A549 (cell line): ENCODE data around the gene USP49. TPM values are rescaled to one million over a fixed set of nuclear protein-coding genes. Genes with fewer than 3 reads are reported as not detected.

Experiments
- ATAC-seq, 2 experiments: fragments of 200-7000 bp in 1 of 2; fragments of >200 bp in 1 of 2; cut with Nextera tagmentation in 1 of 2; cut with Tn5 transposase in 1 of 2; 3 replicates each; pipeline versions ENCODE4 v1.8.0 to v1.9.1; 2018 to 2020; ENCODE audit warnings: mild to moderate bottlenecking in 1 of 2, moderate library complexity in 1 of 2
- CTCF ChIA-PET: fragments of 300-600 bp; sonication (Branson Sonifier 250); formaldehyde crosslinking; extraction: SDS; loops from one replicate; lab custom pipeline; 2021; ENCODE audit warnings: antibody characterized with exemption, inconsistent platforms; lab: Yijun Ruan, JAX
- POLR2A ChIA-PET: fragments of 350-600 bp; formaldehyde crosslinking; extraction: SDS; loops from one replicate; lab custom pipeline; 2021; ENCODE audit warnings: antibody characterized with exemption, inconsistent platforms; lab: Yijun Ruan, JAX
- DNase-seq, 2 experiments: peaks; one replicate each; pipeline versions ENCODE4 v3.0.0 to v3.0.0-alpha.2; 2011 to 2016; ENCODE audit warnings: low read depth in 1 of 2, low spot score in 1 of 2
- FAIRE-seq: peaks from 2 replicates; lab custom pipeline; 2011; peaks lifted over from hg19 to GRCh38; lab: Jason Lieb, UNC
- H3K27ac ChIP-seq, 2 experiments: fragments of >200 bp; sonication (Bioruptor Twin); formaldehyde crosslinking; 3 replicates each; pipeline ENCODE4 v1.5.1; 2016 to 2017
- H3K4me1 ChIP-seq: fragments of >200 bp; sonication (Bioruptor Twin); formaldehyde crosslinking; 3 replicates; pipeline ENCODE4 v1.6.1; 2016
- H3K4me2 ChIP-seq: fragments of >200 bp; sonication (Bioruptor Twin); formaldehyde crosslinking; 3 replicates; pipeline ENCODE4 v1.6.1; 2016
- H3K4me3 ChIP-seq: fragments of >200 bp; sonication (Bioruptor Twin); formaldehyde crosslinking; 3 replicates; pipeline ENCODE4 v1.5.1; 2016
- H3K9me3 ChIP-seq: fragments of >200 bp; sonication (Bioruptor Twin); formaldehyde crosslinking; 3 replicates; pipeline ENCODE4 v1.6.1; 2016
- EHMT2 ChIP-seq: fragments of 200-600 bp; sonication (generic); IDR thresholded peaks from 2 replicates; pipeline ENCODE4 v1.6.1; 2016; ENCODE audit warnings: antibody characterized with exemption, low read depth, mild to moderate bottlenecking, moderate library complexity
- EP300 ChIP-seq, 2 experiments: fragments of >200 bp; sonication (Bioruptor Twin); formaldehyde crosslinking; IDR thresholded peaks; 2 replicates in 1 of 2; 3 replicates in 1 of 2; pipeline ENCODE4 v1.6.1; 2016 to 2017
- FOSB ChIP-seq: fragments of 250-450 bp; sonication (Bioruptor Pico); IDR thresholded peaks from 2 replicates; pipeline ENCODE4 v1.5.0; 2020; ENCODE audit warnings: mild to moderate bottlenecking, moderate library complexity
- FOXS1 ChIP-seq: fragments of 250-450 bp; sonication (Bioruptor Pico); IDR thresholded peaks from 2 replicates; pipeline ENCODE4 v1.5.0; 2020; ENCODE audit warnings: mild to moderate bottlenecking, moderate library complexity
- GATA3 ChIP-seq: IDR thresholded peaks from 2 replicates; pipeline ENCODE4 v1.6.1; 2012; ENCODE audit warnings: borderline replicate concordance
- HDAC2 ChIP-seq: fragments of 200-600 bp; sonication (generic); IDR thresholded peaks from 2 replicates; pipeline ENCODE4 v1.6.1; 2016
- HOXB5 ChIP-seq: fragments of 250-450 bp; sonication (Bioruptor Pico); IDR thresholded peaks from 2 replicates; pipeline ENCODE4 v1.5.0; 2020; ENCODE audit warnings: mild to moderate bottlenecking, moderate library complexity
- KDM5A ChIP-seq: fragments of 200-600 bp; sonication (generic); IDR thresholded peaks from 2 replicates; pipeline ENCODE4 v1.6.1; 2016; ENCODE audit warnings: antibody characterized with exemption, mild to moderate bottlenecking
- MYC ChIP-seq: IDR thresholded peaks from 2 replicates; pipeline ENCODE4 v1.6.1; 2012; ENCODE audit warnings: mild to moderate bottlenecking, inconsistent platforms, low read length, improper control_type of control experiment, borderline replicate concordance
- NPAS2 ChIP-seq: fragments of 250-450 bp; sonication (Bioruptor Pico); IDR thresholded peaks from 2 replicates; pipeline ENCODE4 v1.8.0; 2022; ENCODE audit warnings: mild to moderate bottlenecking, moderate library complexity, borderline replicate concordance
- NR3C1 ChIP-seq: fragments of >200 bp; sonication (Bioruptor Twin); formaldehyde crosslinking; IDR thresholded peaks from 3 replicates; pipeline ENCODE4 v1.6.1; 2017
- POLR2AphosphoS2 ChIP-seq: conservative IDR thresholded peaks from 2 replicates; pipeline ENCODE4 v1.6.1; 2012; ENCODE audit warnings: low read length, improper control_type of control experiment, inconsistent platforms
- SREBF2 ChIP-seq: fragments of 450-650 bp; IDR thresholded peaks from 2 replicates; pipeline ENCODE4 v1.6.1; 2014; ENCODE audit warnings: mild to moderate bottlenecking, moderate library complexity
- ZSCAN20 ChIP-seq: fragments of 250-450 bp; sonication (Bioruptor Pico); IDR thresholded peaks from 2 replicates; pipeline ENCODE4 v1.8.0; 2022; ENCODE audit warnings: mild to moderate bottlenecking, moderate library complexity
- WGBS: methylation state at CpG from one replicate; pipeline ENCODE4 v1.1.6; 2017; ENCODE audit errors: missing lambda C conversion rate; 5-methylcytosine and 5-hydroxymethylcytosine counted together
- polyA plus RNA-seq, 4 experiments: library from polyadenylated mRNA; depleted of rRNA in 3 of 4; stranded (reverse); fragments of >200 nt; fragmentation: RNase III in 1 of 4; extraction: RNeasy Plus Mini Kit Qiagen cat#74134 plus additional on column Dnase treatment in 1 of 4; gene quantifications; 2 replicates in 3 of 4; 3 replicates in 1 of 4; pipeline ENCODE4 v1.2.3, GENCODE V29; 2011 to 2017
- TF ChIP-seq, protein P1 (sequence below): fragments of >200 bp; sonication (Bioruptor Twin); formaldehyde crosslinking; IDR thresholded peaks from 3 replicates; pipeline ENCODE4 v1.5.1; 2016
- TF ChIP-seq, protein P2 (sequence below): IDR thresholded peaks from 2 replicates; pipeline ENCODE4 v1.6.1; 2012

Gene USP49
- polyA plus RNA-seq, 2 of the 4 experiments (the other 2 are of a cell fraction), result 2.9 to 4.3 TPM

DNA sequence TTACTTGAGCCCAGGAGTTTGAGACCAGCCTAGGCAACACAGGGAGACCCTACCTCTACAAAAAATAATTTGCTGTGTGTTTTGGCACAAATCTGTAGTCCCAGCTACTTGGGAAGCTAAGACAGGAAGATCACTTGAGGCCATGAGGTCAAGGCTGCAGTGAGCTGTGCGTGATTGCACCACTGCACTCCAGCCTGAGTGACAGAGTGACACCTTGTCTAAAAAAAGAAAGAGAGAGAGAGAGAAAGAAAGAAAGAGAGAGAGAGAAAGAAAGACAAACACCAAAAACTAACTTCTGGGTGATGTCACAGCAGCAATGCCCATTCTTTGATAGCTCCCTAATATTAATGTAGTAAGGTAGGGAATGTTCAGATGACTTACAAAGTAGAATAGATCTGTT, 20.4 kb downstream of the USP49 start (continued):
- TF ChIP-seq, protein P1, sequence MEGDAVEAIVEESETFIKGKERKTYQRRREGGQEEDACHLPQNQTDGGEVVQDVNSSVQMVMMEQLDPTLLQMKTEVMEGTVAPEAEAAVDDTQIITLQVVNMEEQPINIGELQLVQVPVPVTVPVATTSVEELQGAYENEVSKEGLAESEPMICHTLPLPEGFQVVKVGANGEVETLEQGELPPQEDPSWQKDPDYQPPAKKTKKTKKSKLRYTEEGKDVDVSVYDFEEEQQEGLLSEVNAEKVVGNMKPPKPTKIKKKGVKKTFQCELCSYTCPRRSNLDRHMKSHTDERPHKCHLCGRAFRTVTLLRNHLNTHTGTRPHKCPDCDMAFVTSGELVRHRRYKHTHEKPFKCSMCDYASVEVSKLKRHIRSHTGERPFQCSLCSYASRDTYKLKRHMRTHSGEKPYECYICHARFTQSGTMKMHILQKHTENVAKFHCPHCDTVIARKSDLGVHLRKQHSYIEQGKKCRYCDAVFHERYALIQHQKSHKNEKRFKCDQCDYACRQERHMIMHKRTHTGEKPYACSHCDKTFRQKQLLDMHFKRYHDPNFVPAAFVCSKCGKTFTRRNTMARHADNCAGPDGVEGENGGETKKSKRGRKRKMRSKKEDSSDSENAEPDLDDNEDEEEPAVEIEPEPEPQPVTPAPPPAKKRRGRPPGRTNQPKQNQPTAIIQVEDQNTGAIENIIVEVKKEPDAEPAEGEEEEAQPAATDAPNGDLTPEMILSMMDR, result no peak
- no peak for TF ChIP-seq HOXB5 (CRISPR knock-in tag)

DNA sequence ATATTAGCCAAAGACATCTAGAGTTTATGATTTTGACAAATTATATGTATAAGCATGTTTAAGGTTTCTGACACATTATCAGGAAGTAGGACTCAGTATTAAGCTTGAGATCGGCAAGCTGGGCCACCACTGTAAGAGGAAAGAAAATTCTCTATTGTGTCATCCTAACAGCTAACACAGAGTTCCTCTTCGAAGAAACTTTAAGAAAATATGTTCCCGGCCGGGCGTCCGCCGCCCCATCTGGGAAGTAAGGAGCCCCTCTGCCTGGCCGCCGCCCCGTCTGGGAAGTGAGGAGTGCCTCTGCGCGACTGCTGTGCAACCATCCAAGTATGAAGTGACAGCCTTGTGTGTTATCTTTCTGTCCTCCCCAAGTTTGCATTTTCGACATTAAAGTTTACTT, 23.0 kb downstream of the USP49 start:
- no peak for DNase-seq

DNA sequence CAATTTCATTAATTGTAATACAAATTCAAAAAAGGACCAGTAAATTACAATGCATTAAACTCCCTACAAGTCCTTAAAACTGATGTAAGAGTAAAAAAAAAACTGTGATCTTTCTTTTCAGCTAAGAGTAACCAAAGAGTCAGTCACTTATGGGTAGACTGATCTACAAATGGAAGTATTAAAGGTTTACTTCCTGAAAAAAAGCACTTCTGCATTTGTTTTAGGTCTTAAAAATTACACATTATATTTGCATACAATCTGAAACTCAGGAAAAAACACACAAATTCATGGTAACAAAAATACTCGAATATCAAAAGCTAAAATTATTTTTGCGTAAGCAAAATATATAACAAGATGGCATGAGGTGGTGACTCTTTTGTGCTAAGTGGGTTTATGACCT, 23.5 kb downstream of the USP49 start:
- no peak for TF ChIP-seq FOSB (CRISPR knock-in tag)
- no peak for TF ChIP-seq POLR2AphosphoS2
- no peak for TF ChIP-seq EHMT2
- TF ChIP-seq FOXS1 (CRISPR knock-in tag), result no peak
- TF ChIP-seq NPAS2, result no peak
- TF ChIP-seq, all 56 proteins: peak for 0
- Histone ChIP-seq H3K4me2 (no peak overlapping the region), H3K9me3 (no peaks in the 10 kb centered on the region), H3K27ac (no peak overlapping the region), H3K4me3 (no peak overlapping the region), H3K4me1 (no peaks in the 10 kb centered on the region)
- CTCF ChIA-PET, result interaction anchor here (1.6 kb wide), 1 partner anchor 84 kb away, joined by 4 read pairs; the partner anchor contains the start of gene TOMM6
- FAIRE-seq, result no peak
- ATAC-seq, result no peak
- DNase-seq, result no peak
- POLR2A ChIA-PET, result no interaction called here
- WGBS, result 93% methylated on average over 2 of the region's 2 CpGs

More for the DNA sequence above, 23.0 kb downstream of the USP49 start:
- no peaks in the 10 kb centered on the region for H3K9me3 ChIP-seq
- H3K4me1 ChIP-seq, result no peaks in the 10 kb centered on the region
- no peak for ATAC-seq
- no peak overlapping the region for H3K27ac ChIP-seq
- TF ChIP-seq EP300 (IDR thresholded peaks at IDR 0.05) (no peak), NR3C1 (no peak), KDM5A (no peak), ZSCAN20 (CRISPR knock-in tag) (no peak), SREBF2 (no peak)
- H3K4me2 ChIP-seq, result no peak overlapping the region
- no peak overlapping the region for H3K4me3 ChIP-seq
- FAIRE-seq, result no peak
- CTCF ChIA-PET, result interaction anchor here (1.6 kb wide), 1 partner anchor 85 kb away, joined by 4 read pairs; the partner anchor contains the start of gene TOMM6
- POLR2A ChIA-PET, result no interaction called here
- 95% methylated on average over 13 of the region's 13 CpGs for WGBS

DNA sequence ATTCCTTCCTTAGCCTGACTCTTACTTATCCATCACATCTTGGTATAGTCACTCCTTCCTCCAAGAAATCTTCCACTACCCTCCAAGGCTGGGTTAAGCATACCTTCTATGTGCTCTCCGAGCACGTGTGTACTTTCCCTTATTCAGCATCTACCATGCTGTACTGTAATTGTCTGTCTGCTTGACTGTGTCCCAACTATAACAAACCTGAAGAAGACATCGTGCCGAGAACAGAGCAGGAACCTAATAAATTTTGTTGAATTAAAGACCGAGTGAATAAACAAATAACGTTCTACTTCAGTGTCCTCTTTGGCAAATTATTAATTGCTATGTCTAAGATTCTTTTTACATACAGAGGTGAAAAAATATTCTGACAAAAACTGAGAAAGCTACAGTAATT, 35.8 kb downstream of the USP49 start:
- Histone ChIP-seq H3K9me3 (no peaks in the 10 kb centered on the region), H3K27ac (no peak overlapping the region), H3K4me3 (no peak overlapping the region), H3K4me2 (no peak overlapping the region), H3K4me1 (no peaks in the 10 kb centered on the region)
- ChIA-PET POLR2A (no interaction called here), CTCF (interaction anchor here (1.9 kb wide), 1 partner anchor 12 kb away, joined by 7 read pairs; no protein-coding TSS in a partner anchor)
- ATAC-seq (no peak), FAIRE-seq (no peak), DNase-seq (no peak)
- 87% methylated on average over 6 of the region's 6 CpGs for WGBS
- no peak for TF ChIP-seq HDAC2
- TF ChIP-seq, protein P1, result no peak
- no peak for TF ChIP-seq MYC
- no peak for TF ChIP-seq GATA3
- TF ChIP-seq, protein P2, sequence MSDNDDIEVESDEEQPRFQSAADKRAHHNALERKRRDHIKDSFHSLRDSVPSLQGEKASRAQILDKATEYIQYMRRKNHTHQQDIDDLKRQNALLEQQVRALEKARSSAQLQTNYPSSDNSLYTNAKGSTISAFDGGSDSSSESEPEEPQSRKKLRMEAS, result no peak
